ENCODE data around the gene AURKA.

AURKA gene

DNA sequence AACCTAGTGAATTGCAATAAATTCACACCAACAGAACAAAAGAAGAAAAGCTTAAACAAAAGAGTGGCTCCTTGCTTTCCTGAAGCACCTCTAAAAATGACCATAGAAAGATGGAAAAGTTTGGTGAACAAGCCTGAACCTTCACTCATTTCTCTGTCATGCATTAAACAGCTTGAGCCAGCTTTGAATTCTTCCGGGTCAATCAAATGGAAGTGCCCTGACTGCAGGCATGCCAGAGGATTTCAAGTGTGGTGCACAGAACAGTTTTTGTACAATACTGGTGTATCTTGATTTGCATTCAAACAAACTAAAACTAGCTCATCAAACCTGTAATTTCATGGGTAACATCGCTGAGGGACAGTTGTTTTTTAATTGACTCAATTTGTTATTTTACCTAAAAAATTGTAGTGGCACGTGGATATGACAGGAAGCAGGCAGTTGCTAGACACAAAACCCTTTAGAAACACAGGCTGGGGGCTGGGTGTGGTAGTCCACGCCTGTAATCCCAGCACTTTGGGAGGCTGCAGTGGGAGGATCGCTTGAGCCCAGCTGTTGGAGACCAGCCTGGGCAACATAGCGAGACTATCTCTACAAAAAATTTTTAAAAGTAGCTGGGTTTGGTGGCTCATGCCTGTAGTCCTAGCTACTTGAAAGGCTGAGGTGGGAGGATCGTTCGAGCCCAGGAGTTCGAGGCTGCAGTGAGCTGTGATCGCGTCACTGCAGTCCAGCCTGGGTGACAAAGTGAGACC, 29.1 kb upstream of the AURKA start:
- no peaks in the 10 kb centered on the region for H3K4me1 ChIP-seq (ENCODE audit: insufficient read depth, low read length, severe bottlenecking)
- no peaks in the 10 kb centered on the region for H3K79me2 ChIP-seq (ENCODE audit: insufficient read depth, low read length)
- no peaks in the 10 kb centered on the region for H3K9me3 ChIP-seq (ENCODE audit: low read length)
- H3K36me3 ChIP-seq (ENCODE audit: insufficient read depth, low read length), result no peaks in the 10 kb centered on the region
- TF ChIP-seq EZH2 (IDR thresholded peaks at IDR 0.05; ENCODE audit: borderline replicate concordance, low read length), result no peak
- TF ChIP-seq, protein P1, sequence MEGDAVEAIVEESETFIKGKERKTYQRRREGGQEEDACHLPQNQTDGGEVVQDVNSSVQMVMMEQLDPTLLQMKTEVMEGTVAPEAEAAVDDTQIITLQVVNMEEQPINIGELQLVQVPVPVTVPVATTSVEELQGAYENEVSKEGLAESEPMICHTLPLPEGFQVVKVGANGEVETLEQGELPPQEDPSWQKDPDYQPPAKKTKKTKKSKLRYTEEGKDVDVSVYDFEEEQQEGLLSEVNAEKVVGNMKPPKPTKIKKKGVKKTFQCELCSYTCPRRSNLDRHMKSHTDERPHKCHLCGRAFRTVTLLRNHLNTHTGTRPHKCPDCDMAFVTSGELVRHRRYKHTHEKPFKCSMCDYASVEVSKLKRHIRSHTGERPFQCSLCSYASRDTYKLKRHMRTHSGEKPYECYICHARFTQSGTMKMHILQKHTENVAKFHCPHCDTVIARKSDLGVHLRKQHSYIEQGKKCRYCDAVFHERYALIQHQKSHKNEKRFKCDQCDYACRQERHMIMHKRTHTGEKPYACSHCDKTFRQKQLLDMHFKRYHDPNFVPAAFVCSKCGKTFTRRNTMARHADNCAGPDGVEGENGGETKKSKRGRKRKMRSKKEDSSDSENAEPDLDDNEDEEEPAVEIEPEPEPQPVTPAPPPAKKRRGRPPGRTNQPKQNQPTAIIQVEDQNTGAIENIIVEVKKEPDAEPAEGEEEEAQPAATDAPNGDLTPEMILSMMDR (IDR thresholded peaks at IDR 0.05; ENCODE audit: low read length), result no peak
- no peaks in the 10 kb centered on the region for H4K20me1 ChIP-seq (ENCODE audit: insufficient read depth, low read length)
- H3K9ac ChIP-seq (ENCODE audit: low read length), result no peak overlapping the region
- no peaks in the 10 kb centered on the region for H3F3A ChIP-seq (ENCODE audit: insufficient read depth, low read length)
- H3K4me3 ChIP-seq (ENCODE audit: low read depth, low read length, poor library complexity, severe bottlenecking), result no peak overlapping the region
- H3K27me3 ChIP-seq (ENCODE audit: insufficient read depth, low read length), result no peaks in the 10 kb centered on the region
- no peak overlapping the region for H2AFZ ChIP-seq (ENCODE audit: low read length)
- H3K9me2 ChIP-seq (ENCODE audit: low read depth, low read length), result no peaks in the 10 kb centered on the region
- no peak overlapping the region for H3K4me2 ChIP-seq (ENCODE audit: low read length)
- H3K27ac ChIP-seq (ENCODE audit: low read depth, low read length, poor library complexity, severe bottlenecking), result no peak overlapping the region

DNA sequence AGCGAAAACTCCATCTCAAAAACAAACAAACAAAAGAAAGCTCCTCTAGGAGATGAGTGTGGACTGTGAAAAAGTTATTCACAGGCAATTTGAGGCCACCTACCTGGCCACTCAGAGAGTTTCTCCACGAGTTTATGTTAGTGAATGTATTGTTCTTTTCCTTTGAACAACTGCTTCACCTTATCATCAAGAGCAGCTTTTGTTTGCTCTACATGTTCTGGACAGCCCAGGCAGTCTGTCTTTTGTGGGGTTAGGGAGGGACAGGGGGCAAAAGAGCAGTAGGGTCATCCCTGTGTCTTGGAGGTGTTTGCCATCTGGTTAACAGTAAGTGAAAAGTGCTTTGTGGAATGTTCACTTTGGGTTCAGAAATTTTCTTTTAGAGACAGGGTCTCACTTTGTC, 28.0 kb upstream of the AURKA start:
- Histone ChIP-seq H3K9me2 (ENCODE audit: low read depth, low read length) (no peaks in the 10 kb centered on the region), H3K36me3 (ENCODE audit: insufficient read depth, low read length) (no peaks in the 10 kb centered on the region), H2AFZ (ENCODE audit: low read length) (no peak overlapping the region), H3K9me3 (ENCODE audit: low read length) (no peaks in the 10 kb centered on the region), H3K4me2 (ENCODE audit: low read length) (no peak overlapping the region), H3F3A (ENCODE audit: insufficient read depth, low read length) (no peaks in the 10 kb centered on the region), H3K9ac (ENCODE audit: low read length) (no peak overlapping the region), H3K4me3 (ENCODE audit: low read depth, low read length, poor library complexity, severe bottlenecking) (no peak overlapping the region), H3K27ac (ENCODE audit: low read depth, low read length, poor library complexity, severe bottlenecking) (no peak overlapping the region), H3K79me2 (ENCODE audit: insufficient read depth, low read length) (no peaks in the 10 kb centered on the region), H3K4me1 (ENCODE audit: insufficient read depth, low read length, severe bottlenecking) (no peaks in the 10 kb centered on the region), H4K20me1 (ENCODE audit: insufficient read depth, low read length) (no peaks in the 10 kb centered on the region), H3K27me3 (ENCODE audit: insufficient read depth, low read length) (no peaks in the 10 kb centered on the region)
- no peak for TF ChIP-seq EZH2 (IDR thresholded peaks at IDR 0.05; ENCODE audit: borderline replicate concordance, low read length)
- TF ChIP-seq, protein P1 (IDR thresholded peaks at IDR 0.05; ENCODE audit: low read length), result no peak

DNA sequence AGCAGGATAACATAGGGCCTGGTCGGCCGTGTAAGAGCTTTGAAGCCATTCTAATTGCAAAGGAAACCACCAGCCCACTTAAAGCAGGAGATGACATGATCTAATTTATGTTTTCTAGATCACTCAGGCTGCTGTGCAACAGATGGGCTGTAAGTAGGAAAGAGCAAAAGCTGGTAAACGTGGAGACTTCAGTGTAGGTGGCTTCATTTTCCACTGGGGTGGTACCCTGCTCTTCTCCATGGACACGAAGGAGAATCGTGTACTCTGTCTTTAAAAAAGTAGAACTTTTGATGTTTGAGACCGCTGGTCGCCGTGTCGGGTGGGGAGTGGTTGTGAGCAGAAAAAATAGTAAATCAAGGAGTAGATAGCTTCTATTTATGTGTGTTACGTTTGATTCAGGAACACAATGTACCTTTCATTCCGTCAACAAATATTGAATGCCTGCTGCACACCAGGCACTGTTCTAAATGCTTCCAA, 26.4 kb upstream of the AURKA start:
- no peaks in the 10 kb centered on the region for H3K9me2 ChIP-seq (ENCODE audit: low read depth, low read length)
- TF ChIP-seq EZH2 (IDR thresholded peaks at IDR 0.05; ENCODE audit: borderline replicate concordance, low read length), result no peak
- H3K27me3 ChIP-seq (ENCODE audit: insufficient read depth, low read length), result no peaks in the 10 kb centered on the region
- no peak overlapping the region for H2AFZ ChIP-seq (ENCODE audit: low read length)
- H3K4me2 ChIP-seq (ENCODE audit: low read length), result no peak overlapping the region
- no peak overlapping the region for H3K4me3 ChIP-seq (ENCODE audit: low read depth, low read length, poor library complexity, severe bottlenecking)
- H3K79me2 ChIP-seq (ENCODE audit: insufficient read depth, low read length), result no peaks in the 10 kb centered on the region
- no peak overlapping the region for H3K9ac ChIP-seq (ENCODE audit: low read length)
- H3K36me3 ChIP-seq (ENCODE audit: insufficient read depth, low read length), result no peaks in the 10 kb centered on the region
- H3K4me1 ChIP-seq (ENCODE audit: insufficient read depth, low read length, severe bottlenecking), result no peaks in the 10 kb centered on the region
- H3K9me3 ChIP-seq (ENCODE audit: low read length), result no peaks in the 10 kb centered on the region
- H4K20me1 ChIP-seq (ENCODE audit: insufficient read depth, low read length), result no peaks in the 10 kb centered on the region
- H3F3A ChIP-seq (ENCODE audit: insufficient read depth, low read length), result no peaks in the 10 kb centered on the region
- no peak overlapping the region for H3K27ac ChIP-seq (ENCODE audit: low read depth, low read length, poor library complexity, severe bottlenecking)

DNA sequence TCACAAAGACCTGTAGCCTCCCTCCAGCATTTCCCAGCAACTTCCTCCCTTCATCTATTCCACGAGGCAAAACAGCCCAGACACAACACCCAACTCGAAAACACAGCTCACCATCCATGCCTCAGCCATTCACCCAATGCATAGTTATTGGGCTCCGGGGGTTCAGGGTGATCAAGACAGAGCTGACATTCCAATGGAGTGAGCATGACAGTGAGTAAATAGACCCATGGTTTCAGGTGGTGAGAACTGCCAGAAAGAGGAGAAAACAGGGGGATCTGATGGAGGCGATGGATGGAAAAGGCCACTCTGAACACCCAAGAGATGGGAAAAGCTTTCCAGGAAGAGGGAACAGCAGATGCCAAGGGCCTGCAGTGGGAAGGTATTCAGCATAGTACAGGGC, 25.9 kb upstream of the AURKA start:
- TF ChIP-seq EZH2 (IDR thresholded peaks at IDR 0.05; ENCODE audit: borderline replicate concordance, low read length), result no peak
- TF ChIP-seq, protein P1 (IDR thresholded peaks at IDR 0.05; ENCODE audit: low read length), result no peak
- H3F3A ChIP-seq (ENCODE audit: insufficient read depth, low read length), result no peaks in the 10 kb centered on the region
- no peak overlapping the region for H3K9ac ChIP-seq (ENCODE audit: low read length)

More for the DNA sequence above, 25.9 kb upstream of the AURKA start:
- no peaks in the 10 kb centered on the region for H3K27me3 ChIP-seq (ENCODE audit: insufficient read depth, low read length)
- H4K20me1 ChIP-seq (ENCODE audit: insufficient read depth, low read length), result no peaks in the 10 kb centered on the region
- no peaks in the 10 kb centered on the region for H3K79me2 ChIP-seq (ENCODE audit: insufficient read depth, low read length)
- H3K9me3 ChIP-seq (ENCODE audit: low read length), result no peaks in the 10 kb centered on the region
- H3K4me2 ChIP-seq (ENCODE audit: low read length), result no peak overlapping the region
- H3K9me2 ChIP-seq (ENCODE audit: low read depth, low read length), result no peaks in the 10 kb centered on the region
- no peaks in the 10 kb centered on the region for H3K4me1 ChIP-seq (ENCODE audit: insufficient read depth, low read length, severe bottlenecking)
- no peak overlapping the region for H3K4me3 ChIP-seq (ENCODE audit: low read depth, low read length, poor library complexity, severe bottlenecking)
- no peak overlapping the region for H2AFZ ChIP-seq (ENCODE audit: low read length)
- no peaks in the 10 kb centered on the region for H3K36me3 ChIP-seq (ENCODE audit: insufficient read depth, low read length)
- H3K27ac ChIP-seq (ENCODE audit: low read depth, low read length, poor library complexity, severe bottlenecking), result no peak overlapping the region

Measured in OCI-LY1 (cell line).